GM10266 (cell line): ENCODE measurements around the gene PISD.

Experiments used
- DNase-seq: peaks from one replicate; pipeline ENCODE4 v3.0.0; 2012; ENCODE audit errors: extremely low spot score
- CTCF ChIP-seq: IDR thresholded peaks from 2 replicates; pipeline ENCODE4 v1.5.1; 2012; ENCODE audit warnings: mild to moderate bottlenecking, low read depth; ENCODE audit not compliant: control insufficient read depth, insufficient read depth; ENCODE audit errors: missing control alignments

The PISD gene

GRCh38 chr22:31588970-31589675 lies 72.9 kb downstream of the PISD start:
- no peak for TF ChIP-seq CTCF
- DNase-seq: no peak

- no peak for DNase-seq
- no peak for TF ChIP-seq CTCF
Measured at GRCh38 chr22:31586137-31586920, 75.7 kb downstream of the PISD start.

- no peak for TF ChIP-seq CTCF
- DNase-seq: no peak
Measured at GRCh38 chr22:31585161-31585859, 76.7 kb downstream of the PISD start.

- no peak for TF ChIP-seq CTCF
- no peak for DNase-seq
Measured at GRCh38 chr22:31584804-31585160, 77.2 kb downstream of the PISD start.

- no peak for DNase-seq
- TF ChIP-seq CTCF: no peak
Measured at GRCh38 chr22:31583861-31584485, 78.0 kb downstream of the PISD start.

- no peak for TF ChIP-seq CTCF
- no peak for DNase-seq
Measured at GRCh38 chr22:31579835-31580242, 82.2 kb downstream of the PISD start.
